Astrocyte of the hippocampus (primary cell): ENCODE results near the gene SRPK3.

Source experiments
- DNase-seq: peaks from one replicate; pipeline ENCODE4 v3.0.0; 2011; ENCODE audit warnings: low read depth, low spot score

The SRPK3 gene

GRCh38 chrX:153770601-153771414 is 10.0 kb upstream of the SRPK3 start:
- no peak for DNase-seq

- no peak for DNase-seq
Observed at GRCh38 chrX:153771415-153772315, 9.2 kb upstream of the SRPK3 start.

GRCh38 chrX:153772316-153773217 is 8.3 kb upstream of the SRPK3 start:
- DNase-seq = no peak

GRCh38 chrX:153773218-153773611 is 7.6 kb upstream of the SRPK3 start:
- no peak for DNase-seq

GRCh38 chrX:153773741-153774575 is 6.9 kb upstream of the SRPK3 start:
- no peak for DNase-seq

- DNase-seq = no peak
Observed at GRCh38 chrX:153774576-153775292, 6.1 kb upstream of the SRPK3 start.

GRCh38 chrX:153775293-153776119 is 5.3 kb upstream of the SRPK3 start:
- DNase-seq = no peak

- no peak for DNase-seq
Observed at GRCh38 chrX:153776120-153776599, 4.7 kb upstream of the SRPK3 start.

- DNase-seq = no peak
Observed at GRCh38 chrX:153776611-153777045, 4.2 kb upstream of the SRPK3 start.

- DNase-seq = no peak
Observed at GRCh38 chrX:153777261-153778090, 3.4 kb upstream of the SRPK3 start.

- no peak for DNase-seq
Observed at GRCh38 chrX:153778181-153778580, 2.7 kb upstream of the SRPK3 start.

- DNase-seq = no peak
Observed at GRCh38 chrX:153778684-153779101, 2.1 kb upstream of the SRPK3 start.

GRCh38 chrX:153779891-153780677 is 757 bp upstream of the SRPK3 start:
- no peak for DNase-seq

GRCh38 chrX:153781428-153782047 is 697 bp downstream of the SRPK3 start:
- no peak for DNase-seq

GRCh38 chrX:153782313-153782712 is 1.5 kb downstream of the SRPK3 start:
- no peak for DNase-seq

GRCh38 chrX:153782871-153783270 is 2.0 kb downstream of the SRPK3 start:
- no peak for DNase-seq
